Stimulated activated CD4-positive, alpha-beta T cell treated with anti-CD3 and anti-CD28 coated beads, Interleukin-1b, Interleukin-23, amount 100 ng/mL, for 4 hours (primary cell): ENCODE measurements around the gene NAA20.

Source experiments
- DNase-seq, 2 donors: peaks; one replicate each; pipeline ENCODE4 v3.0.0-alpha.2; 2020; ENCODE audit warnings: low read depth in 2 of 2

NAA20 gene

GRCh38 chr20:20017001-20017843 lies at the start of gene NAA20:
Gene NAA20 (plus strand): TSS chr20:20017362. CDS start chr20:20017397, 35 bp downstream.
- peak; percentile 86 to 87 for DNase-seq

- no peak for DNase-seq
Observed at GRCh38 chr20:19967445-19967844, 49.7 kb upstream of the NAA20 start.

GRCh38 chr20:19968028-19968427 lies 49.1 kb upstream of the NAA20 start:
- DNase-seq = no peak

GRCh38 chr20:19968466-19969073 lies 48.6 kb upstream of the NAA20 start:
- DNase-seq = no peak

- no peak for DNase-seq
Observed at GRCh38 chr20:19969106-19969505, 48.1 kb upstream of the NAA20 start.

GRCh38 chr20:19969507-19970255 lies 47.5 kb upstream of the NAA20 start:
- DNase-seq = no peak

- DNase-seq = no peak
Observed at GRCh38 chr20:19970256-19970765, 46.9 kb upstream of the NAA20 start.

GRCh38 chr20:19971116-19971515 lies 46.0 kb upstream of the NAA20 start:
- DNase-seq = no peak

GRCh38 chr20:19973961-19974629 lies 43.1 kb upstream of the NAA20 start:
- DNase-seq = no peak

- DNase-seq = no peak
Observed at GRCh38 chr20:19974630-19975435, 42.3 kb upstream of the NAA20 start.

- no peak for DNase-seq
Observed at GRCh38 chr20:19975436-19975799, 41.7 kb upstream of the NAA20 start.

GRCh38 chr20:19975901-19976300 lies 41.3 kb upstream of the NAA20 start:
- no peak for DNase-seq

GRCh38 chr20:19976595-19977372 lies 40.4 kb upstream of the NAA20 start:
- DNase-seq = no peak

GRCh38 chr20:19977373-19977770 lies 39.8 kb upstream of the NAA20 start:
- no peak for DNase-seq

- no peak for DNase-seq
Observed at GRCh38 chr20:19978511-19979210, 38.5 kb upstream of the NAA20 start.

GRCh38 chr20:19981031-19981451 lies 36.1 kb upstream of the NAA20 start:
- no peak for DNase-seq

GRCh38 chr20:19986419-19986818 lies 30.7 kb upstream of the NAA20 start:
- DNase-seq = no peak

GRCh38 chr20:19987046-19987445 lies 30.1 kb upstream of the NAA20 start:
- DNase-seq = no peak

GRCh38 chr20:19990850-19991249 lies 26.3 kb upstream of the NAA20 start:
- DNase-seq = no peak

GRCh38 chr20:19991308-19991707 lies 25.9 kb upstream of the NAA20 start:
- DNase-seq = no peak
